Keratinocyte (primary cell): ENCODE data around the gene RERE.

Experiments used
- CTCF ChIP-seq, 3 experiments: IDR thresholded peaks in 1 of 3; conservative IDR thresholded peaks in 1 of 3; optimal IDR thresholded peaks in 1 of 3; 2 replicates in 2 of 3; 3 replicates in 1 of 3; pipeline versions ENCODE3 to v1.5.1; 2011; ENCODE audit warnings: low read length in 3 of 3, mild to moderate bottlenecking in 3 of 3, moderate library complexity in 2 of 3, control low read depth in 1 of 3, inconsistent platforms in 1 of 3; ENCODE audit not compliant: insufficient read depth in 2 of 3; ENCODE audit errors: extremely low read depth in 1 of 3
- EZH2 ChIP-seq: IDR thresholded peaks from one replicate; pipeline ENCODE4 v1.6.1; 2012; ENCODE audit warnings: inconsistent platforms, mild to moderate bottlenecking, low read length, moderate library complexity

DNA sequence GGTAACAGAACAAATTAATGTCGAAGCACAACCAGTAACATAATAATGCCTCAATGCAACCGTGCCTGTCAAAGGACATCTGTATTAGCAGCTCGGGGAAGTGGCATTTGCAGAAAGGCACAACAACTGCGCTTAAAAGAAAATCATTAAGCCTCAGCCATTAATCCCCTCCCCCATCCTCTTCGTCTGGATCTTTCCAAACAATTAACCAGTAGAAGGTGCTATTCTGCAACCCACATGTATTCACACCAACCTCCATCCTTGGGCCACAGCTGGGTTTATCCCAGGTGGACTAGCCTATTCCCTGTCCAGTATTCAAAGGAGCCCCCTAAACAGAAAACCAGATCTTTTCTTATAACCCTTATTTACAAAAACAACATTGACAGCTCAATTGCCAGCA lies 2.6 kb downstream of the RERE start:
- TF ChIP-seq EZH2 = no peak
- peak in 2 of 3 experiments; percentile 22 to 55 for TF ChIP-seq CTCF (optimal IDR thresholded peaks at IDR 0.05 in 1 of 3, IDR thresholded peaks at IDR 0.05 in 1 of 3, conservative IDR thresholded peaks at IDR 0.05 in 1 of 3; ENCODE audit: extremely low read depth in 1 of 3, insufficient read depth in 2 of 3, low read length in 3 of 3)
